ENCODE results near the gene CRELD1. TPM values are rescaled to one million over a fixed set of nuclear protein-coding genes. Genes with fewer than 3 reads are reported as not detected.

CRELD1 gene
- total and polyA plus RNA-seq, 9 of the 15 experiments (the other 6 are each of a cell fraction or from before 2014, with no cell fraction given), result 3.3 to 25.8 (median 16.5) TPM

DNA sequence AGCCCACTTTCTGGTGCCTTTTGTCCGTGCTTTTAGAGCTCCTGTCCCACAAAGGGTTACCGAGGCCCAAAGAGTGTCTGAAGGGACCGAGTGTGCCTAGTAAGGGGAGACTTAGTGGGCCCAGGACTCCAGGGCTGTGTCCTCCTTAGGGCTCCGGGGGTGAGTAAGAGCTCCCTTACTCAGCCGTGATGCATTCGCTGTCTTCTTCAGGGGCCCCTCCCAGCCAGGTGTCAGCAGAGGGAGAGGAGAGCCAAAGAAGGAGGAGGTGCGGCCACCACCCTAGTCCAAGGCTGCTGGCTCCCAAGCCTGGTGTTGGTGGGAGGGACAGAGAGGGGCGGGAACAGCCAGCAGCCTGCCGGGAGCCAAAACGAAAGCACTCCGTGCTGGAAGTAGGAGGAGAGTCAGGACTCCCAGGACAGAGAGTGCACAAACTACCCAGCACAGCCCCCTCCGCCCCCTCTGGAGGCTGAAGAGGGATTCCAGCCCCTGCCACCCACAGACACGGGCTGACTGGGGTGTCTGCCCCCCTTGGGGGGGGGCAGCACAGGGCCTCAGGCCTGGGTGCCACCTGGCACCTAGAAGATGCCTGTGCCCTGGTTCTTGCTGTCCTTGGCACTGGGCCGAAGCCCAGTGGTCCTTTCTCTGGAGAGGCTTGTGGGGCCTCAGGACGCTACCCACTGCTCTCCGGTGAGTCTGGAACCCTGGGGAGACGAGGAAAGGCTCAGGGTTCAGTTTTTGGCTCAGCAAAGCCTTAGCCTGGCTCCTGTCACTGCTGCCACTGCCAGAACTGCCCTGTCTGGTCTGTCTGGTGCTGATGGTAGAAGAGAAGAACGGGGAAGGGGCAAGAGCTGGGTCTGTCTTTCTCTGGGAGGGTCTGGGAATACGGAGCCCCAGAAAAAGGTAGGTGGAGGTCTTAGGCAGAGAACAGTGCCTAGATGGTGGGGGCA is 16.6 kb upstream of the CRELD1 start, which contains the start of gene IL17RC (continued):
- TF ChIP-seq MAFK (IDR thresholded peaks at IDR 0.05; ENCODE audit: low read length), result no peak
- TF ChIP-seq, protein P1, sequence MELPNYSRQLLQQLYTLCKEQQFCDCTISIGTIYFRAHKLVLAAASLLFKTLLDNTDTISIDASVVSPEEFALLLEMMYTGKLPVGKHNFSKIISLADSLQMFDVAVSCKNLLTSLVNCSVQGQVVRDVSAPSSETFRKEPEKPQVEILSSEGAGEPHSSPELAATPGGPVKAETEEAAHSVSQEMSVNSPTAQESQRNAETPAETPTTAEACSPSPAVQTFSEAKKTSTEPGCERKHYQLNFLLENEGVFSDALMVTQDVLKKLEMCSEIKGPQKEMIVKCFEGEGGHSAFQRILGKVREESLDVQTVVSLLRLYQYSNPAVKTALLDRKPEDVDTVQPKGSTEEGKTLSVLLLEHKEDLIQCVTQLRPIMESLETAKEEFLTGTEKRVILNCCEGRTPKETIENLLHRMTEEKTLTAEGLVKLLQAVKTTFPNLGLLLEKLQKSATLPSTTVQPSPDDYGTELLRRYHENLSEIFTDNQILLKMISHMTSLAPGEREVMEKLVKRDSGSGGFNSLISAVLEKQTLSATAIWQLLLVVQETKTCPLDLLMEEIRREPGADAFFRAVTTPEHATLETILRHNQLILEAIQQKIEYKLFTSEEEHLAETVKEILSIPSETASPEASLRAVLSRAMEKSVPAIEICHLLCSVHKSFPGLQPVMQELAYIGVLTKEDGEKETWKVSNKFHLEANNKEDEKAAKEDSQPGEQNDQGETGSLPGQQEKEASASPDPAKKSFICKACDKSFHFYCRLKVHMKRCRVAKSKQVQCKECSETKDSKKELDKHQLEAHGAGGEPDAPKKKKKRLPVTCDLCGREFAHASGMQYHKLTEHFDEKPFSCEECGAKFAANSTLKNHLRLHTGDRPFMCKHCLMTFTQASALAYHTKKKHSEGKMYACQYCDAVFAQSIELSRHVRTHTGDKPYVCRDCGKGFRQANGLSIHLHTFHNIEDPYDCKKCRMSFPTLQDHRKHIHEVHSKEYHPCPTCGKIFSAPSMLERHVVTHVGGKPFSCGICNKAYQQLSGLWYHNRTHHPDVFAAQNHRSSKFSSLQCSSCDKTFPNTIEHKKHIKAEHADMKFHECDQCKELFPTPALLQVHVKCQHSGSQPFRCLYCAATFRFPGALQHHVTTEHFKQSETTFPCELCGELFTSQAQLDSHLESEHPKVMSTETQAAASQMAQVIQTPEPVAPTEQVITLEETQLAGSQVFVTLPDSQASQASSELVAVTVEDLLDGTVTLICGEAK (IDR thresholded peaks at IDR 0.05), result 0 out of 2 replicates have a peak, but pooled peaks have one; percentile 3
- TF ChIP-seq, protein P1 (CRISPR knock-in tag; IDR thresholded peaks at IDR 0.05), result no peak
- TF ChIP-seq CBFB (CRISPR knock-in tag; IDR thresholded peaks at IDR 0.05), result no peak
- peak; percentile 72 for TF ChIP-seq FOSL1 (tag; conservative IDR thresholded peaks at IDR 0.05)
- 0 out of 4 replicates have a peak, but pooled peaks of 1 of the 2 experiments have one; percentile 10 for TF ChIP-seq RCOR1 (IDR thresholded peaks at IDR 0.05; ENCODE audit: borderline replicate concordance in 1 of 2, low read depth in 2 of 2, low read length in 2 of 2)
- TF ChIP-seq, protein P2, sequence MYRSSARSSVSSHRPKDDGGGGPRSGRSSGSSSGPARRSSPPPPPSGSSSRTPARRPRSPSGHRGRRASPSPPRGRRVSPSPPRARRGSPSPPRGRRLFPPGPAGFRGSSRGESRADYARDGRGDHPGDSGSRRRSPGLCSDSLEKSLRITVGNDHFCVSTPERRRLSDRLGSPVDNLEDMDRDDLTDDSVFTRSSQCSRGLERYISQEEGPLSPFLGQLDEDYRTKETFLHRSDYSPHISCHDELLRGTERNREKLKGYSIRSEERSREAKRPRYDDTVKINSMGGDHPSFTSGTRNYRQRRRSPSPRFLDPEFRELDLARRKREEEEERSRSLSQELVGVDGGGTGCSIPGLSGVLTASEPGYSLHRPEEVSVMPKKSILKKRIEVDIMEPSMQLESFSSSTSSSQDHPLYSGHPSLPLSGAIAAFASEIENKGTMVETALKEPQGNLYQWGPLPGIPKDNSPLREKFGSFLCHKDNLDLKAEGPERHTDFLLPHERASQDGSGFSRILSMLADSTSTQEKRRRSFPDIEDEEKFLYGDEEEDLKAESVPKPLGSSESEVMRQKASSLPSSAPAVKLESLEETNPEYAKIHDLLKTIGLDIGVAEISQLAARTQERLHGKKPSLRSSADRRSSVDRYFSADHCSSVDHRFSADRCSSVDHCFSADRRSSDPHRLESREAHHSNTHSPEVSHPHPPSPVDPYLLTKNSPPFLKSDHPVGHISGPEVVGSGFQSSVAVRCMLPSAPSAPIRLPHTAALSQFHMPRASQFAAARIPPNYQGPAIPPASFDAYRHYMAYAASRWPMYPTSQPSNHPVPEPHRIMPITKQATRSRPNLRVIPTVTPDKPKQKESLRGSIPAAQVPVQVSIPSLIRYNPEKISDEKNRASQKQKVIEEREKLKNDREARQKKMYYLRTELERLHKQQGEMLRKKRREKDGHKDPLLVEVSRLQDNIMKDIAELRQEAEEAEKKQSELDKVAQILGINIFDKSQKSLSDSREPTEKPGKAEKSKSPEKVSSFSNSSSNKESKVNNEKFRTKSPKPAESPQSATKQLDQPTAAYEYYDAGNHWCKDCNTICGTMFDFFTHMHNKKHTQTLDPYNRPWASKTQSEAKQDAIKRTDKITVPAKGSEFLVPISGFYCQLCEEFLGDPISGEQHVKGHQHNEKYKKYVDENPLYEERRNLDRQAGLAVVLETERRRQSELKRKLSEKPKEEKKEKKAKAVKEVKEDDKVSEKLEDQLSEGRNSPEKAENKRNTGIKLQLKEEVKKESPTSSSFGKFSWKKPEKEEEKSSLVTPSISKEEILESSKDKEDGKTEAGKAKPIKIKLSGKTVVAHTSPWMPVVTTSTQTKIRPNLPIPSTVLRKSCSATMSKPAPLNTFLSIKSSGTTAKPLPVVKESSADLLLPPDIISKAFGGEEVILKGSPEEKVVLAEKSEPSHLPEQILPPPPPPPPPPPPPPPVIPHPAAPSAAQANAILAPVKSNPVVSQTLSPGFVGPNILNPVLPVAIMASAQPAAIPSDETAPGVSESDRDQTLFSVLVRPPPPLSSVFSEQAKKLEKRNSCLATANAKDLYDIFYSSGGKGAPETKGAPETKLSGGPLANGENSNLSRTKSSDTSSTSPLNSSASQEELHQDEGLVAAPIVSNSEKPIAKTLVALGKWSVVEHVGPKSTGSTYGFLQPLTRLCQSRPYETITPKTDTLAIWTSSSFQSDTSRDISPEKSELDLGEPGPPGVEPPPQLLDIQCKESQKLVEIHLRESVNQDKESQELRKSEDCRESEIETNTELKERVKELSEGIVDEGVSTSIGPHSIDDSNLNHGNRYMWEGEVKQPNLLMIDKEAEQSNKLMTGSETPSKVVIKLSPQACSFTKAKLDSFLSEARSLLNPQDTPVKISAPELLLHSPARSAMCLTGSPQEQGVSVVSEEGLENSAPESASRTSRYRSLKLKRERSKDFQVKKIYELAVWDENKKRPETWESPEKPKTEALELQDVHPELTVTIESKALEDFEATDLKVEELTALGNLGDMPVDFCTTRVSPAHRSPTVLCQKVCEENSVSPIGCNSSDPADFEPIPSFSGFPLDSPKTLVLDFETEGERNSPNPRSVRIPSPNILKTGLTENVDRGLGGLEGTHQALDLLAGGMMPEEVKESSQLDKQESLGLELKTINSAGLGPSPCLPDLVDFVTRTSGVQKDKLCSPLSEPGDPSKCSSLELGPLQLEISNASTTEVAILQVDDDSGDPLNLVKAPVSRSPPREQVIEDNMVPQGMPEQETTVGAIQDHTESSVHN (IDR thresholded peaks at IDR 0.05; ENCODE audit: borderline replicate concordance in 1 of 2, low read depth in 1 of 2), result no peak
- TF ChIP-seq CREM (IDR thresholded peaks at IDR 0.05; ENCODE audit: low read depth), result peak; percentile 20; the same call in 1 of the 2 replicates
